Measurements from ENCODE around the gene ARHGAP15.

DNA sequence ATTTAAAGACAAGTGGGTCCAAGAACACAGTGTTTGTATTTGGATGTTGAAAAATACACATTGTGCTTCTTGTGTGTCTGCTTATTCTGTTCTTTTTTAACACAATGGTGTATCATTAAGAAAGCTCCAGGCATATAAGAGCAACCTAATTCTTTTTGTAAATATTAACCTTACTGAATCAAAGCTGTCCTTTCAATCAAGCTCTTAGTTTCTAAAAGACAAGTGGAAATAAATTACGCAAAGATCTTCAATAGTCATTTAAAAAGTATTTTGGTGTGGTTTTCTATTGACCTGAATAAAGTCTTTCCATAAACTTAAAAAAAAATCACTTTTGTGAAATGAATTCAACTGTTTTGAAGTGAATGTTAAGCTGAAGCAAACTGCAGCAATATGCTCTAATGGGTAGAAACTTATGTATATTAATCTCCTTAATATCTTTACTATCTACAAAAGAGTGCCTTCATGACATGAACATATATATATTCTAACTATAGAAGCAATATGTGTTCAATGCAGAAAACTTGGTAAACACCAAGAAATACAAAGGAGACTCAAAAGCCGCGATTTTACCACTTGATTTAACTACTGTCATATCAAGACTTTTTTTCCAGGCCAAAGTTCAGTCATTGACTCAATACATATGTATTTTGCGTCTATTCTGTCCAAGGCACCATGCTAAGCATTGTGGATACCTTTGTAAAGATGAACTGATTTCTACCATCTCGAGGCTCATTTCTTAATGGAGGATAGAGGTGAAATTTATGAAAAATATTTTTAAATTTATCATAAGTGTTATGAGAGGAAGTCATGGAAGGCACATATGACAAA is 97.7 kb downstream of the ARHGAP15 start:
- TF ChIP-seq POLR2A (IDR thresholded peaks at IDR 0.05) (no peak), POLR2AphosphoS5 (IDR thresholded peaks at IDR 0.05; ENCODE audit: insufficient read depth in 1 of 2, low read depth in 1 of 2) (no peak)
- TF ChIP-seq, protein P1, sequence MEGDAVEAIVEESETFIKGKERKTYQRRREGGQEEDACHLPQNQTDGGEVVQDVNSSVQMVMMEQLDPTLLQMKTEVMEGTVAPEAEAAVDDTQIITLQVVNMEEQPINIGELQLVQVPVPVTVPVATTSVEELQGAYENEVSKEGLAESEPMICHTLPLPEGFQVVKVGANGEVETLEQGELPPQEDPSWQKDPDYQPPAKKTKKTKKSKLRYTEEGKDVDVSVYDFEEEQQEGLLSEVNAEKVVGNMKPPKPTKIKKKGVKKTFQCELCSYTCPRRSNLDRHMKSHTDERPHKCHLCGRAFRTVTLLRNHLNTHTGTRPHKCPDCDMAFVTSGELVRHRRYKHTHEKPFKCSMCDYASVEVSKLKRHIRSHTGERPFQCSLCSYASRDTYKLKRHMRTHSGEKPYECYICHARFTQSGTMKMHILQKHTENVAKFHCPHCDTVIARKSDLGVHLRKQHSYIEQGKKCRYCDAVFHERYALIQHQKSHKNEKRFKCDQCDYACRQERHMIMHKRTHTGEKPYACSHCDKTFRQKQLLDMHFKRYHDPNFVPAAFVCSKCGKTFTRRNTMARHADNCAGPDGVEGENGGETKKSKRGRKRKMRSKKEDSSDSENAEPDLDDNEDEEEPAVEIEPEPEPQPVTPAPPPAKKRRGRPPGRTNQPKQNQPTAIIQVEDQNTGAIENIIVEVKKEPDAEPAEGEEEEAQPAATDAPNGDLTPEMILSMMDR (IDR thresholded peaks at IDR 0.05) = no peak

All from vagina (tissue), 2 donors.